NCI-H774 (cell line): ENCODE measurements around the gene SNED1.

ENCODE experiments used
- DNase-seq: peaks from one replicate; lab custom pipeline; 2025; lab: John Stamatoyannopoulos, UW

SNED1 gene

GRCh38 chr2:240997856-240998705 is at the start of gene SNED1:
Gene SNED1 (plus strand): TSS chr2:240998618. CDS start chr2:240998838, 220 bp downstream.
- peak; percentile 74 for DNase-seq

DNA sequence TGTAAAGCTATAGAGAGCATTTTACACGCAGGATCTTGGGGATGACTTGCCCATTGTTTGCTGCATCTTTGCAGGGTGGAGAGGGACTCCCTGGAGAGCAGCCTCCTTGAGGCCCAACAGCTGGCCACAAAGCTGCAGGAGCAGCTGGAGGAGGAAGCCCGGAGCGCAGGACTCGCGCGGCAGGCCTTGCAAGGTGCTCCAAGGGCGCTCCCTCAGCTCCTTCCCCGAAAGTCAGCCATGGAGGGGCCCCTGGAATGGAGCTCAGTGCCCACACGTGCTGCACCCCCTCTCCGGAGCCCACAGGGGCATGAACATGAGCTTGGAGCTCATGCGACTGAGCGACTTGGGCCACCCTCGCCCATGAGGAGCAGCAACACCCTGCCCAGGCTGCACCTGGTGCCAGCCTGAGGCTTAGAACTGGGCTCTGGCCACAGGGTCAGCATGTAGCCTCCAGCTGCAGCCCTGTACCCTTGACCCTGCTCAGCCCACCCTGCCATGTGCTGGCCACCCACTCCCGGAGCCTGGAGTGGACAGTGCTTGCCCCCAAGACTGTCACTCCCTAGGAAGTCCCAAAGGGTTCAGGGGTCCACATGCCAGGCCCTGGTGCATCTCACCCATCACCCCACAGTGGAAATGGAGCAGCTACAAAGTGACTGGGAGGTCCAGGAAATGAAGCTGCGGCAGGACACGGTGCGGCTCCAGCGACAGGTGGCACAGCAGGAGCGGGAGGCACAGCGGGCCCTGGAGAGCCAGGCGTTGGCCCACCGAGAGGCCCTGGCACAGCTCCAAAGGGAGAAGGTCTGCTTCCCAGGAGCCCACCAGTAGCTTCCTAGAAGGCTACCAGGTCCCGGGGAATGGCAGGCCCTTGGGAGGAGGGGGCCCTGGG is 49.3 kb upstream of the SNED1 start:
- DNase-seq = no peak

DNA sequence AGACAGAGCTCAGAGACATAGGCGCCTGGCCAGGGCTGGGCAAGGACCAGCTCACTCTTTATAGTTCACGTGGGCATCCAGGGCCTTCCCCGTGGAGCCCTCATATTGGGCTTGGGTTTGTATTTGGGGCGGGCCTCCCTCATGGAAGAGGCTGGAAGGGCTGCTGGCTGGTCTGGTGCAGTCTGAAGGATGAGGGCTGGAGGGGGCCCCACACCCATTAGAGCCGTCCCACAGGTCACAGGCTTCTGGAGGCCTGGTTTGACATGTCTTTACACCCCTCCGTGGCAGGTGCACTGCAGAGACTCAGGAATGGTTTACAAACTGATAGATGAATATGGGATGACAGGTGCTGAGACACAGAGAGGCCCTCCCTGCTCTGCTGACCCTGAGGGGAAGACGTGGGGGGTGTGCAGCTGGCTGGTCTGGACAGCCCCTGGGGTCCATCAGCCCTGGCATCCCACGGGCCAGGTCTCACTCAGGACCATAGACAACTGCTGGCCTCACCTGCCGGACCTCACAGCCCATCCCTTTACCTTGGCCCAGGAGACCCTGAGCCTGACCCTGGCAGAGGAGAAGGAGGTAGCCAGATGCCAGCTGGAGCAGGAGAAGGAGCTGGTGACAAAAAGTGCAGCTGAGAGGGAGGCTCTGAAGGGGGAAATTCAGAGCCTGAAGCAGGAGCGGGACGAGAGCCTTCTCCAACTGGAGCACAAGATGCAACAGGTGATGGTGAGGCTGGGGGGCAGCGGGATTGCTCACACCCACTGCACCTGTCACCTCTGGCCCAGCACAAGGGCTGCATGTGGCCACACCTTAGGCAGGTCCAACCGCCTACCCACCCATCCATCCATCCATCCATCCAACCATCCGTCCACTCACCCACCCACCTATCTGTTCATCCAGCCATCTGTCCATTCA is 48.4 kb upstream of the SNED1 start:
- no peak for DNase-seq

GRCh38 chr2:240951045-240951594 is 47.3 kb upstream of the SNED1 start:
- no peak for DNase-seq

DNA sequence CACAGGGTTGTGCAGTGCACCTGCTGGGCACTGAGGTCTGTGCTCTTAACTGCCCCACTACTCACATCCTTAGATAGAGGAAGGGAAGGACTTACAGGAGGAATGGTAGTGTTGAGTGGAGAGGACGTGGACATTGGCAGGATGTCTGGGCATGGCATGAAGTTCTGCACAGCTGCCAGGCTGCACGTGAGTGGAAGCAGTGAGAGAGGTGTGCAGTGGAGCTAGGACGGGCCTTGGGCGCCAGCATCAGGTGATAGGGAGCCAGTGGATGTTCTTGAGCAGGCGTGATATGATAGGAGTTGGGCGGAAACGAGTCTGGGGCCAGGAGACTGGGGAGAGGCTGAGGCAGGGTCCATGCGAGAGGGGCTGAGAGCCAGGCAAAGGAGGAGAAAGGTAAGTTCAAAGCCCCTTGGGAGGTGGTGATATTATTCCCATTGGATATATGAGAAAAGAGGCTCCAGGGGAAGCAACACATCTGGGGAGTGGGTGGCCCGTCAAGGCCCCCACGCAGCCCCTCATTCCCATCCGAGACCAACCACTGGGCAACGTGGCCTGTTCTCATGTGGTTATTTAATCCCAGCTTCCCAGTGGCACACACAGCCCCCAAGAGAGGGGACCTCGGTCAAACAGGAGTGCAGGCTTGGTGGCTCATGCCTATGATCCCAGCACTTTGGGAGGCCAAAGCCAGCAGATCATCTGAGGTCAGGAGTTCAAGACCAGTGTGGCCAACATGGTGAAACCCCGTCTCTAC is 45.7 kb upstream of the SNED1 start:
- no peak for DNase-seq

GRCh38 chr2:240953426-240954410 is 44.7 kb upstream of the SNED1 start:
- no peak for DNase-seq

GRCh38 chr2:240954436-240955305 is 43.7 kb upstream of the SNED1 start:
- DNase-seq = no peak

GRCh38 chr2:240955306-240956170 is 42.9 kb upstream of the SNED1 start:
- DNase-seq = no peak

- no peak for DNase-seq
These were observed 42.1 kb upstream of the SNED1 start for GRCh38 chr2:240956171-240956934.

DNA sequence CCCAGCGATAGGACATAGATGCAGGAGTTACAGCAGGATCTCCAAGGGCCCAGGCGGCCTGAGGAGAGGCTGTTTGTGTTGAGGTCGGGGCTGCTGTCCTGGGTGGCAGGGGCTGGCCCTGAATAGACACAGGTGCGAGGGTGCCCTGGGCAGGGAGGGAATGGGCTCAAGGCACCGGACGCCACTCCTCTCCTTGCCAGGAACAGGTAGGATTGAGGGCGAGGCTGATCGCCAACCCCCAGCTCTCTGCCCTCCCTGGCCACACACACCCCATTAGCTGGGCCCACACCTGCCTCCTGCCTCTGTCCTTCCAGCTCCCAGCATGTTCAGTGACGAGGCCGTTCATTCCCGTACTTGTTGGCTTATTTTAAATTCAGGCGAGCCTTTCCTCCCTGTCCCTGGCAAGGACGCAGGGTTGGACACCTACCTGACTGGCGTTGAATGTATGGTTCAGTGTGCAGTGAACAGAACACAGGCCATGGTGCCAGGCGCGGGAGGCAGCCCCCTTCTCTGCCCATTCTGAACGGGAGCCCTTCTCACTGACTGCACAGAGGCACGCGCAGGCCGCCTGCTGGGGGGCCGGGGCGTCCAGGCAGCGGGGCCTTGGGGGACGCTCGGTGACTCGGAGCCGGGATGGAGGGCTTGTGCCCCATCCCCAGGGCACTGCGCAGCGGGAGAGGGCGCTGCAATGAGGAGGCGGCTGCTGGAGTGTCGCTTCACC is 41.3 kb upstream of the SNED1 start:
- DNase-seq = no peak

DNA sequence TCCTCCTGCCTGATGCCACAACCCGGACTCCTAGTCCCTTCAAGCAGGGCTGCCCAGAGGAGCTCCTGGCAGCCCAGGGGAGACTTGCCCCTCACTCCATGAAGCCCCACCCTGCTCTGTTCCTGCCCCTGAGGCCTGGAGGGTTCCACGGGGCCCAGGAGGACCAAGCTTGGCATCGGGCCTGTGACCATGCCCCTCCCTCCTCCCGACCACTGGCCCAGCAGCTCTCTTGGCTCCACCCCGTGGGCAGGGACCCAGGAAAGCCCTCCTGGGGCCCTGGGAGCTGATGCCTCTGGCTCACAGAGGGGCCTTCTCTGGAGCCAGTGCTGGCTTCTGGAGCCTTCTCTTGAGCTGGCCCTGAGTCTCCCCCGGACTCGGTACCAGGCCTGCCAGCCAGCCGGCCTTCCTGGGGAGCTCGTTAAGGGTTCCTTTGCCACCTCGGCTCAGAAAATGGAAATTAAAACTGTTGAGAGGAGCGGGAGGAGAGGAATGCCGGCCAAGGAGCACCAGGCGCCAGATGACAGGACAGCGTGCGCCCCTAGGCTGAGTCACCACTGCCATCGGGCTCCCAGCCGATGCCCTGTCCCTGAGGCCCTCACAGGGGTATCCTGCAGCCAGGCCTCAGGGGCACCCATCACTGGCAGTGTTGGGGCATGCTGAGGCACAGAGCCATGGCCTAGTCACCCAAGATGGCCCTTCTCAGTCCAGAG is 40.6 kb upstream of the SNED1 start:
- DNase-seq = no peak

GRCh38 chr2:240958366-240959213 is 39.8 kb upstream of the SNED1 start:
- no peak for DNase-seq

DNA sequence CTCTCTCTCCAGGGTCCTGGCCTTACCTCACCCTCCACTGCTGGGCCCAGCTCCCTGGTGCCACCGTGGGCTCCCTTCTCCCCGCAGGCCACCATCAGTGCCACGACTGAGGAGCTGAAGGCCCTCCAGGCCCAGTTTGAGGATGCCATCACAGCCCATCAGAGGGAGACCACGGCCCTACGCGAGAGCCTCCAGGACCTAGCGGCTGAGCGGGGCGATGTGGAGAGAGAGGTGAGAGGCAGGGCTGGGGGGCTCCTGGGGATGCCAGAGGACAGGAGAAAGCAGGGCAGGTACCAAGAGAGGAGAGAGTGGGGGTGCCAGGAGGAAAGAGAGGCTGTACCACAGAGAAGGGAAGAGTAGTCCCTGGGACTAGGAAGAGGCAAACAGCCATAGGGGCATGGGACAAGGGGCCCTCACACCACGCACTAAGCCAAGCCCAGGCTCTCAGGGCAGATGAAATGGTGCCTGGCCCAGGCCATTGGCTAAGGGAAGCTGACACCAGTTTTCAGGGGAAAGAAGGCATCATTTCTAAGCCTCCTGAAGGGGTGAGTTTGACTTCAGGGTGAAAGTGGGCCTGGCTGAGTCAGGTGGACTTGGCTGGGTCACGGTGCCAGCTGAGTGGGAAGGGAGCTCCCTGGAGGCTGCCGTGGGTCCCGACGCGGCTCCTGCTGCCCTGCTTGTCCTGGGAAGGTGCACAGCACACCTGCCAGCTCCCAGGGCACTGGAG is 39.0 kb upstream of the SNED1 start:
- no peak for DNase-seq

- no peak for DNase-seq
These were observed 38.5 kb upstream of the SNED1 start for GRCh38 chr2:240959941-240960308.
